ENCODE measurements around the gene IQCH. TPM values are rescaled to one million over a fixed set of nuclear protein-coding genes. Genes with fewer than 3 reads are reported as not detected.

The IQCH gene
- total RNA-seq, 4 donors from 2014 or later = 9.6 to 13.7 (median 11.8) TPM

- whole genome bisulfite sequencing, 2 donors = 96 to 98% methylated on average over 2 of the region's 2 CpGs
- intact Hi-C loops (cut with DNase I) = no loop called here
- TF ChIP-seq CTCF (IDR thresholded peaks at IDR 0.05) (no peak), POLR2A (IDR thresholded peaks at IDR 0.05) (no peak)
- no peaks in the 10 kb centered on the region for H3K36me3 ChIP-seq
- H3K27me3 ChIP-seq = no peaks in the 10 kb centered on the region
- no peak overlapping the region for H3K27ac ChIP-seq
- no peaks in the 10 kb centered on the region for H3K9me3 ChIP-seq
- no peak overlapping the region for H3K4me3 ChIP-seq (replicated peaks in 1 of 3)
- no peak for DNase-seq
- peaks cover 15 to 21% of the 10 kb centered on the region in 2 donors for H3K4me1 ChIP-seq
Observed at GRCh38 chr15:67341539-67341938, 87.0 kb downstream of the IQCH start.

GRCh38 chr15:67343206-67343605 is 88.6 kb downstream of the IQCH start:
- Histone ChIP-seq H3K27ac (no peak overlapping the region), H3K27me3 (no peaks in the 10 kb centered on the region), H3K36me3 (no peaks in the 10 kb centered on the region), H3K9me3 (no peaks in the 10 kb centered on the region), H3K4me1 (peaks cover 15 to 21% of the 10 kb centered on the region in 2 donors), H3K4me3 (replicated peaks in 1 of 3) (no peak overlapping the region)
- DNase-seq = no peak
- TF ChIP-seq CTCF (IDR thresholded peaks at IDR 0.05) (no peak), POLR2A (IDR thresholded peaks at IDR 0.05) (no peak)
- intact Hi-C loops (cut with DNase I) = no loop called here

- H3K4me3 ChIP-seq (replicated peaks in 1 of 3) = no peak overlapping the region
- H3K4me1 ChIP-seq = no peaks in the 10 kb centered on the region
- no peak overlapping the region for H3K27ac ChIP-seq
- H3K27me3 ChIP-seq = no peaks in the 10 kb centered on the region
- no peak for DNase-seq
- H3K9me3 ChIP-seq = no peaks in the 10 kb centered on the region
- H3K36me3 ChIP-seq = no peaks in the 10 kb centered on the region
- TF ChIP-seq CTCF (IDR thresholded peaks at IDR 0.05) (no peak), POLR2A (IDR thresholded peaks at IDR 0.05) (no peak)
- intact Hi-C loops (cut with DNase I) = no loop called here
Observed at GRCh38 chr15:67349634-67350033, 95.0 kb downstream of the IQCH start.

GRCh38 chr15:67350042-67350441 is 95.5 kb downstream of the IQCH start:
- 78 to 89% methylated on average over 1 of the region's 1 CpG for WGBS, 2 donors
- Histone ChIP-seq H3K27ac (no peak overlapping the region), H3K27me3 (no peaks in the 10 kb centered on the region), H3K9me3 (no peaks in the 10 kb centered on the region), H3K36me3 (no peaks in the 10 kb centered on the region), H3K4me1 (no peaks in the 10 kb centered on the region), H3K4me3 (replicated peaks in 1 of 3) (no peak overlapping the region)
- TF ChIP-seq POLR2A (IDR thresholded peaks at IDR 0.05) (no peak), CTCF (IDR thresholded peaks at IDR 0.05) (no peak)
- DNase-seq = no peak
- intact Hi-C loops (cut with DNase I) = no loop called here

GRCh38 chr15:67358391-67358790 is 103.8 kb downstream of the IQCH start:
- H3K9me3 ChIP-seq = no peaks in the 10 kb centered on the region
- intact Hi-C loops (cut with DNase I) = no loop called here
- H3K4me3 ChIP-seq (replicated peaks in 1 of 3) = no peak overlapping the region
- no peaks in the 10 kb centered on the region for H3K27me3 ChIP-seq
- TF ChIP-seq CTCF (IDR thresholded peaks at IDR 0.05) (no peak), POLR2A (IDR thresholded peaks at IDR 0.05) (no peak)
- H3K4me1 ChIP-seq = no peaks in the 10 kb centered on the region
- 90% methylated on average over 5 of the region's 5 CpGs for WGBS, 2 donors
- DNase-seq = no peak
- no peak overlapping the region for H3K27ac ChIP-seq
- H3K36me3 ChIP-seq = no peaks in the 10 kb centered on the region

Measured in thyroid gland (tissue), 4 donors.